Measurements from ENCODE around the gene CD164L2.

CD164L2 gene

DNA sequence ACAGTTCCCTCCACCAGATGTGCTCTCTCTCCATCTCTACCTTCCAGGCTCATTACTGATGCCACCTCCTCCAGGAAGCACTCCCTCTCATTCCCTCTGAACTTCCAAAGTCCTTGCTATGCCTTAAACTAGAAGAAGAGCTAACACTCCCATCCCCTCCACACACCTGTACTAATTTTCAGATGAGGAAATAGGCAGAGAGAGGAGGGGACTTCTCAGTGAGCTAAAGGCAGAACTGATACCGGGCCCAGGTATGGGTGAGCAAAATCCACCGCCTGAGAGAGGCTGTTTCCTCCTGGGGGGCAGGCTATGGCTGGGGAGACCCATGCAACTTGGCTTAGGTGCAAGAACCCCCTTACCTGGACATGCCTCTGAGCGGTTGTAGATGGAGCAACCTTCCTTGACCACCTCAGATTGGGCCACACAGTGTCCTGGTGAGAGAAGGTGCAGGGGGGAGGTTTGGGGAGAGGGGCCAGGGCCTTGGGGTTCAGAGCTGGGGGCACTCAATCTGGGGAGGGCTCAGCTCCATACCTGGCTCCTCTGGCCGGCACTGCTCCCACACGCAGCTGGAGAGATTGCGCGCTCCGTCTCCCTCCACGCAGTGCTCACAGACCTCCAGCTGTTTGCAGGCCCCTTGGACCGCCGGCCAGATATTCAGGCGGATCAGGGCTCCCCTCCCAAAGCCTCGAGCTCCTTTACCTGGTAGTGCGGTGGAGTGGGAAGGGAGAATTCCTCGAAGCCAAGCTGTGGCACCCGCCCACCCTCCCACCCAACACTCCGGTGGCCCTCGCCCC, 967 bp downstream of the CD164L2 start:
- FAIRE-seq: no peak

GRCh38 chr1:27380766-27381733, 2.1 kb downstream of the CD164L2 start:
- no peak for FAIRE-seq

DNA sequence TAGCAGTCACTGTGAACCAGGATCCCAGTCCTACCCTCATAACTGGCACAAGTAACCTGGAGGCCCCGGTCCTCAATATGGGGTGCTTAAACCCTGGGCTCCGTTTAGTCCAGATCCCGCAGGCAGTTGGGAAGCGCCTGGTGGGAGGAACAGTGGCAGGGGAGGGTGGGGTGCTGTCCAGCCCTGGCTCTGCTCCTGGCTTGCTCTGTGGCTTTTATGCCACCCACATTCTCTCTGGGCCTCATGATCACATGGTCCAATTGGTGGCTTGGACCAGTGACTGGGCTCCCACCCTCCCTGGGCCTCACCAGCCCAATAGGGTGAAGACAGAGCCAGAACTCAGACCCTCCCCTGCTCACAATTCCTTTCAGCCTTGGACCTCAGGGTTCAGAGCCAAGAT, 2.9 kb downstream of the CD164L2 start:
- no peak for FAIRE-seq

GRCh38 chr1:27379564-27380122, 3.5 kb downstream of the CD164L2 start:
- FAIRE-seq: no peak

GRCh38 chr1:27377760-27378495, 5.2 kb downstream of the CD164L2 start:
- no peak for FAIRE-seq

DNA sequence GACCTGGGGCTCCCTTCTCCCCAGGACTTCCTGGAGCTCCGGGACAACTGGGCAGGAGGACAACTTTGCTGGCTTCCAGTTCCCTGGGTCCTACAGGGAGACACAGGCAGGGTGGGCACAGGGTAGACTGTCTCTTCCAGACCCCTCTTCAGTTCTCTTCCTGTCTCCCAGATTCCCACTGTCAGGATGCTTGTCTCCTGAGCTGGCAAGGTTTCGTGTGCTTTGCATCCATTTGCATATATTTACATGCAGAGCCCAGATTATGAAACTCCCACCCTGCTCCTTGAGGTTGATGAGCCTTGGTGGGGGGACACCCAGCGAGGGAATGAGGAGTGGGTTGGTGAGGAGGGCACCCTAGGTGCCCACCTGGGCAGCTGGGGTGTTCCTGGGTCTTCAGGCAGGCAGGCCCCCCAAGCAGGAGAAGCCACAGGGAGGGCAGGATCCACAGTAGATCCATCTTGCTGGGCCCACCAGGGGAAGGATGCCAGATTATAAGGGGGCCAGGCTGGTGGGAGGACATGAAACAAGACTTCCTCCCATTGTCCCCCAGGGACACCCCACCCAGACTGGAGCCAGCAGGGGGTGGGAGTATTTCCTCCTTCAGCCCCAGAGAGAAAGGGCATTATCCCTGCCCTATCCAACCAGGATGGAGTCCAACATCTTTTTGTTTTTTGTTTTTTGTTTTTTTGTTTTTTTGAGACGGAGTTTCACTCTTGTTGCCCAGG, 8.6 kb downstream of the CD164L2 start, which contains the start of gene FCN3:
FCN3 (minus strand) TSS at position 463 of the 725 bp plus-strand sequence; CDS start at position 457, 6 bp downstream.
- FAIRE-seq: no peak

DNA sequence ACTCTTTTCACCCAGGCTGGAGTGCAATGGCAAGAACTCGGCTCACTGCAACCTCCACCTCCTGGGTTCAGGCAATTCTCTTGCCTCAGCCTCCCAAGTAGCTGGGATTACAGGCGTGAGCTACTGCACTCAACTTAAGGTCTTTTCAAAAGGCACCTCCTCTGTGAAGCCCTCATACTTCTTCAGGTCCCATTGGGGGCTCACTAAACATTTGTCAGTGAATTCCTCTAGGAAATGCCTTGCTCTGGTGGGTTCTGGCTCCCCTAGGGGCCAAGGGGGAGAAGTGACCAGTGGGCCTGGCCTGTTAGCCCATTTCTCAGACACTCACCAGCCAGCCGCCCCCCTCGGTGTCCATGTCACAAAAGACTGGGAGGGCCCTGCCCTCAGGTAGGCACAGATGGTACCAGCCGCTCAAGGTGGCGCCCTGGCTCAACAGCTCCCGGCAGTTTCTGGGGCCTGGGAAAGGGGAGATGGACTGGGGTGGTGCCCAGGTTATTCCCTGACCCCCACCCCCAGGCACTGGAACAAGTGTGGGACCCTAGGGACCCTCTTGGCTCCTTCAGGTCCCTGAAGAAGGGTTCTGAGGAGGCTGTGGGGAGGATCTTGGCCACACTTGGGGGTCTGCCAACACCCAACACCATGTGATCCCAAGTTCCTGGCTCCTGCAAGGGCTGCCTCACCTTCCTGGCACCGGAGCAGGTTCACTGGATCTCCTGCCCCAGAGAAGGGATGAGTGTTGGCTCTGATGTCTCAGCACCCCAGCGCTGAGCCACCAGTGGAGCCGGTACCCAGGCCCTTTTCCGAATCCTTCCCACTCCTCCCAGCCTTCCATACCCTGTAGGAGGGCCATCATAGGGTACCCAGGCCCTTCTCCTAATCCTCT, 10.1 kb downstream of the CD164L2 start:
- no peak for FAIRE-seq

- FAIRE-seq: no peak
These were observed 10.9 kb downstream of the CD164L2 start for GRCh38 chr1:27372022-27372807.

DNA sequence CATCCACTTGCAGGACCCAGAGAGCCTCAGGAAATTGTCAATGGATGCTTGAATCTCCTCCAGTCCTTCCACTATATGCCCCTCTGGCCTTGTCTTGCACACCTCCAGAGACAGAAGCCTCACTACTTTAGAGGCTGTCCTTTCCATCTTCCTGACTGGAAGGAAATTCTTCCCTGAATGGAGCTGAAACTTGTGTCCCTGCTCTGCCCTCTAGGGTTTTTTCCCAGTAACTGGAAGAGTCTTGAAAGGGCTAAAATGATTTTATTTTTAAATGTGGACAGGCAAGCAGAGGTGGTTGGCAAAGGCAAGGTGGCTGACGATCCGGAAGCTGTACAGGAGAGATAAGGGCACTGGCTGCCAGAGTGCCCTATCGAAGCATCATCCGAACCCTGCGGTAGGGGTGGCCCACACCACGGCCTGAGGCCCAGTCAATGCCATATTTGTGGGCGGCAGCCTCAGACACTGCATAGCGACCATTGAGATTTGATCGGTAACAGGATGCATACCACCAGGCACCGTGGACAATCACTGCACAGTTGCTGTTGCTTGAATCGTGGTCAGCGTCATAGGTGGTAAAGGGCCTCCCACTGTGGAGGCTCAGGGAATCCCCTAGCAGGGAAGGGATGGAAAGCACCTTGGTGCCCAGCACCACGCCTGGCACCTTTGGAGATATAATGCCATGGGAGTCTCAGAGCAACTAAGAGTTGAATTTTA, 14.1 kb downstream of the CD164L2 start:
- no peak for FAIRE-seq

DNA sequence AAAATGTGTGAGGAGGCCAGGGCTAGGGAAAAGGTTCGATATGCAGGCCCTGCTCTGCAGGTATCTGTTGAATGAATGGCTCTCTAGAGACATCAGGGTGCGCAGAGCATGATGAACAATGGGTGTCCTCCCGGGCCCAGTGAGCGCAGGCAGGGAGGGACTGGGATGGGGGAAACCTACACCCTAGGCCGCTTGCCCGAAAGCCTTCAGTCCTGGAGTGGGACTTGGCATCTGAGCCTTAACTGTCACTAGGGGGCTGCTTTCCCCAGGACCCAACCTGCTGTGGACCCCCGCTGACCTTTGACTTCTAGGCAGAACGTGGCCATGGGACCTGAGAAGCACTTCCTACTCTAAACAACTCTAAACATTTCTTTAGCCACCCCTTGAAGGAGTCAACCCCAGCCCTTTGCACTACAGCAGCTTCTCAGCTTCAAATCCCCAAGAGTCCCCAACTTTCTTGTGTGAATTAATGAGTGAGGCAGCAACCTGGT, 15.9 kb downstream of the CD164L2 start:
- no peak for FAIRE-seq

GRCh38 chr1:27366411-27367159, 16.5 kb downstream of the CD164L2 start, which contains the start of gene MAP3K6:
MAP3K6 (minus strand) TSS chr1:27366961; CDS start chr1:27366597, 364 bp downstream.
- FAIRE-seq: no peak

DNA sequence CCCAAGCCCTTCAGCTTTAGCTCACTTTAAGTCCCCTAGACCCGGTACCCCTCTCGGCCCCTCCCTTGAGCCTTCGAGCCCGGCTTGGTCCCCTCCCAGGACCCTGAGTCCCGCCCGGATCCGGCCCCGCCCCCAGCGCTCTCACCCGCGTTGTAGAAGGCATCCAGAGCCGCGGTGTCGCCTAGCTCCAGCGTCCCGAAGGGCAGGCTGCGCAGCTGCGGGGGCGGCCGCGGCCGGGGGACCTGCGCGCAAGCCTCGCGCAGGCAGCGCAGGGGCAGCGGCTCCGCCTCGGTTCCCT, 17.1 kb downstream of the CD164L2 start:
- FAIRE-seq: no peak

GRCh38 chr1:27365372-27366112, 17.6 kb downstream of the CD164L2 start:
- FAIRE-seq: no peak

DNA sequence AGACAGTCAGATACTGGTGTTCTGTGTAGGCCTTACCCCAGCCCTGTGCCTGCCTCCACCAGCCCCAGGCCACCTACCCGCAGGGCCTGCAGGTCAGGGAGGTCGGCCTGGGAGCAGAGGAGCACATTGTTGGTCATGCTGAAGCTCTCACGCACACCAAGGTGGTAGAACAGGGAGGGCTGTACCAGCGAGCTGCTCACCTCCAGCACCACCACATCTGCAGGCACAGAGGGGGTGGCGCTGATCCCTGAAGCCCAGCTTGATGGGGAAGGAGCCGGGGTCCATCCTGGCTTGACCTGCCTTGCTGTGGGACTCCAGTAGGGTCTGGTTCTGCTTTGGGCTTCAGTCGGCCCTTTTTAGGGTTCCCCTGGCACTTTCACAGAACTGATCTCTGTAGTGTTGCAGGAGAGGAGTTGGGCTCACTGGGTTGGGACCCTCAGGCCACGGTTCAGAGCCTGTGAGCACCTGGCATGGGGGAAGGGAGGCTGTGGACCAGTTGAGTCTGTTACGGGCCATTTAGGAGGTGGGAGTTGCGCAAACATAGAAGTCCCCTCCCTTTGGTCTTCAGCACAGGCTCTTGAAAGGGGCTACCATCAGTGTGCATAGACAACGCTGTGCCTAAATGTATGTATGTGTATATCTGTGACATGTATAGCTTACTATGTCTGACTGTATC, 18.3 kb downstream of the CD164L2 start:
- no peak for FAIRE-seq

GRCh38 chr1:27363766-27364695, 19.1 kb downstream of the CD164L2 start:
- no peak for FAIRE-seq

DNA sequence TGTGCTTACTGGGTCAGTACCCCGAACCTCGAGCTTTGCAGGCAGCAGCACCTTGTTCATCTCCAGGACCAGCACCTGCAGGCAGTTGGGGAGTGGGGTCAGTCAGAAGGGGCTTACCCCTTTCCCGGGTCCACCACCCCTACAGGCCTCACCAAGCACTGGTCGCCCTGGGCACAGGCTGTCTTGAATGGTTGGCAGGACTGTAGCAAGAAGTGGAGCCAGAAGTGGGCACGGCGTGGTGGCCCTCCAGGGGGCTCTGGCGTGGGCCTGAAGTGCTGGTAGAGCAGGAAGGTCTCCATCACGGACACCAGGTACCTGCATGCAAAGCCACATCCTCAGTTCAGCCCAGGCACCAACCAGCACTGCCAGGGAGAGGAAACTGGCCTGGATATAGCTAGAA, 21.6 kb downstream of the CD164L2 start:
- FAIRE-seq: no peak

All from endometrium (tissue), 2 donors.